GM19467 (cell line): ENCODE measurements around the gene ANKFY1.
"Not testable (repeated sequence)": the region's sequence is repeated elsewhere in the genome, so short reads cannot be mapped to it uniquely, and the experiment has no call there.

ENCODE experiments used
- ATAC-seq: cut with Tn5 transposase; IDR thresholded peaks from one replicate; pipeline ENCODE4 v1.9.1; 2021; ENCODE audit warnings: mild to moderate bottlenecking, moderate library complexity; ENCODE audit not compliant: unreplicated experiment

The ANKFY1 gene

GRCh38 chr17:4220655-4221054 lies 43.1 kb downstream of the ANKFY1 start:
- no peak for ATAC-seq

GRCh38 chr17:4219241-4219640 lies 44.5 kb downstream of the ANKFY1 start:
- ATAC-seq: no peak

DNA sequence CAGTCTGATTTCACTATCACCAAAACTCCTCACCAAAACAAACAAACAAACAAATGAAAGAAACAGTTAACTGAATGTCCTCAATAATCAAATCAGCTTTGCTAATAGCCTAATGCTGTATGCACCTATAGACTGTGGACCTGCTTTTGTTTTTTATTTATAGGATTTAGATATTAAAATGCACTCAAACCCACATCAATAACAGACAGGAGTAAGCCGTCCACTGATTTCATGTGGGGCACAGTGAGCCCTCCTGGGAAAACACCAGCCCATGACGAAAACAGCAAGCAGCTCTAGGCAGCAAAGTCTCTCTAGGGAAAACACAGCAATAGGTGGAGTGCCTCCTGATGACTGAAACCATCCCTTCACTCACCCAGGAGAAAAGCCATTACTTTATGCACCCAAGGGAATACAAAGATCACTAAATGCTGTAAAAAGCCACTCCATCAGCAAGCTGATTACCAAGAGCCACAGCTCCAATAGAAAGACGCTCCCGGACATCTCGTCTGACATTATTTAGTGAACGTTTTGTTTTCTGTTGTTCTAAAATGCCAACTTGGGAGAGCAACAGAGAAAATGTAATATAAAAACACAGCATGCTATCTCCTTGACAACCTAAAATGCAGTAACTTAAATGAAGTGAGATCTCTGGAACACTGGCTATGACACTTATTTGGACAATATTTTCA lies 47.8 kb downstream of the ANKFY1 start:
- ATAC-seq: no peak

DNA sequence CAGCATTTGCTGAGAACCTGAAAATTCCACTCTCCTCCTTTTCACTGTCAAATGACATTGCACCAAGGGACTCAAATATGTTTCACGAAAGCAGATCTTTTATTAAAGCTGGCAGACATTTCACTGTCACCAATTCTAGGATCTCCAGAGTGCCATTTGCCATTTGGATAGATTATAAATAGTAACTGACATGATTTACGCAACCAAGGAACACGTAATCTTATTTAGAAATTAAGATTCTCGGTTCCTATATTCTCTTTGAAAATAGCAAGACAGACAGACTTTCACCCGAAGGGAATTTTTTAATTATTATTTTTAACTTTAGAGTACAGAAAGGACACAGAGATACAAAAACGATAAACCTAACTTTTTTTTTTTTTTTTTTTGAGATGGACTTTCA lies 49.6 kb downstream of the ANKFY1 start:
- ATAC-seq: no peak

- ATAC-seq: no peak
Measured at GRCh38 chr17:4209611-4210010, 54.2 kb downstream of the ANKFY1 start.

DNA sequence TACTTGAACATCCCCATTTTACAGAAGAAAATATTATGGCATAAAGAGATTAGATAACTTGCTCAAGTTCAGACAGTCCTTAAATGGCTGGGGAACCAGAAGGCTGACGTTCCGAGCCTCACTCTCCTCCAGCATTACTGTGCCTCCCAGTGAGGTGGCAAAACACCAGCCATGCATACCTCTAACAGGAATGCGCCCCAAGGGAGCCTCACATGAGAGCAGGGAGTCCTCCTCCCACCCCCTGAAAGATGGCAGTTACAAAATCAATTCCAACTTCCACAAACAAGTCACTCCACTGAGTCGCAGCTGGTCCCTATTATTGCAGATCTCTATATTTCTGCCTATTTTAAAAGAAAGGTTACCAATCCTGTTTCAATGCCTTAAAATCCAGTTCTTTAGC lies 55.5 kb downstream of the ANKFY1 start:
- ATAC-seq: no peak

- ATAC-seq: no peak
Measured at GRCh38 chr17:4206962-4207361, 56.8 kb downstream of the ANKFY1 start.

GRCh38 chr17:4205917-4206316 lies 57.9 kb downstream of the ANKFY1 start:
- no peak for ATAC-seq

GRCh38 chr17:4204710-4205173 lies 59.0 kb downstream of the ANKFY1 start:
- ATAC-seq: no peak

DNA sequence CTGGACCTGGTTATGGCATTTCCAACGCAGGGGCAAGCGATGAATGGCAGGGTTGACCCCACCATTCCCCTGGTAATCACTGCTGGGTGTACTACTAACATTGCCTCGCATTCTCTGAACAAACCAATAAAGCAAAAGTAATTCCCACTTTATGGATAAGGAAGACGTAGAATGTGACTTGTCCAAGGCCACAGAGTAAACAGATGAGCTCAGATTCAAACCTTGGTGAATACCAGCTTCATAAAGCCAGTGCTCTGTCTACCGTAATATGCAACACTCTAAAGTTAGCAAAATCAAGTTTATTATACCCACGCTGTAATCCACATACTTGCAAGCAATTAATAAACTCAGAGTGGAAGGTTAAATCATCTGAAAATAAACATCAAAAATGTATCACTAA lies 59.6 kb downstream of the ANKFY1 start:
- ATAC-seq: no peak

DNA sequence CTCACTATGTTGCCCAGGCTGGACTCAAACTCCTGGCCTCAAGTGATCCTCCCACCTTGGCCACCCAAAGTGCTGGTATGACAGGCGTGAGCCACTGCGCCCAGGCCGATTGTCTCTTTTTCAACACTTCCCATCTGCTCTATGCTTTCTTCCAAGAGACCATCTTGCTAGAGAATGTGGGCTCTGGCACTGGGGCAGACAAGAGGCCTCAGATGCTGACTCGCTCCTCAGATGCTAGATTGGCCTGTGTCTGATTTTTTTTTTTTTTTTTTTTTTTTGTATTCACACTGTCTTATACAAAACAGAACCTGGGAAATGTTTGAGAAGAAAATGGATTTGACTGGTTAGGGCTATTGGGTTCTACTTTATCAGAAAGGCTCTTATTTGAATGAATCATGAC lies 62.6 kb downstream of the ANKFY1 start:
- no peak for ATAC-seq

DNA sequence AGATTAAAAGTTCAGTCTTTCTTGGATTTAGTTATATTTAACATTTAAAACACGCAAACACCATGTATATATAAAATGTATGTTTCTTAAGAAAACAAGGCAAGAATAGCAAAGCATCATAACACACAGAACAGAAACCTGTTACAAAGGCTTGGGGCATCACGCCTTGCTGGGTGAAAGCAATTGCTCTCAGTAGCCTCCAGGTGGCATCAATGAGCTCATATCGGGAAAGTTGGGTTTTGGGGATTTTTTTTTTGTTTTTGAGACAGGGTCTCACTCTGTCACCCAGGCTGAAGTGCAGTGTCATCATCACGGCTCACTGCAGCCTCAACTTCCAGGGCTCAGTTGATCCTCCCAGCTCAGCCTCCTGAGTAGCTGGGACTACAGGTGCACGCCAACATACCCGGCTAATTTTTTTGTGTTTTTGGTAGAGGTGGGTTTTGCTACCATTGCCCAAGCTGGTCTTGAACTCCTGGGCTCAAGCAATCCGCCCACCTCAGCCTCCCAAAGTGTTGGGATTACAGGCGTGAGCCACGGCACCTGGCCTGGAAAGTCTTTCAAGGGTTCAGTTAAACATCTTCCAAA lies 63.9 kb downstream of the ANKFY1 start:
- ATAC-seq: no peak

GRCh38 chr17:4198995-4199394 lies 64.8 kb downstream of the ANKFY1 start:
- ATAC-seq: no peak

DNA sequence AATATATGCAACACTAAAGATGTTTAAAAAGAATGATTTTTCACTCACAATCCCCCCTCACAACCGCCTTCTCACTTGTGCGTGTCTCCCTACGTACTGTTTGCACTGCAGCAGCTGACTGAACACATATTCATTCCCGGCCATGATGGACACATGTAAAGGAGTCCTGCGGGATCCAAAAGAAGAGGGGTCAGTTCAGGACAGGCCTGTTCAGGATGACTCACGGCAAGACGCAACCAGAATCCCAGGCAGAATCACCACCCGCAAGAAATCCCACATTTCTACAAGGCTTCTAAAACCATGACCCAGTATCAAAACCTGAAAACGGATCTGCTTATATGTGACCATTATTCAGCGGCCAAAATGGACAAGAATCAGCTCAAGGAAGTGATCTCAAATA lies 68.5 kb downstream of the ANKFY1 start:
- no peak for ATAC-seq

DNA sequence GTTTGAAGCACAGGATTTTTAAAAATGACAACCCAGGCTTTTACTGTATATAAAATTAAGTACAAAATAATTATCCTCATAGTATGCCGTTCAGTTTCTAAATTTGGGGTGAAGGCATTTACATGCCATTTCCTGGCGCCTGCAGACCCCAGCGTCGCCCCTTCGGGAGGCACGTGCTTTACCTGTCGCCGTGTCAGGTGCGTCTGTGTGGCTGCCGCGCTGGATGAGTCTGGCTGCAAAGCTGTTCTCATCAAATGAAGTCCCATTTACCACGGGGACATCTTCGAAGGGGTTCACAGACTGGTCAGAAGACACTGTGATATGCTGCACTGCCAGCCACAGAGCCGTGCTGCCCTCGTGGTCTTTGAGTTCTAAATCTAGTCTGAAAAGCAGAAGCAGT lies 69.0 kb downstream of the ANKFY1 start:
- no peak for ATAC-seq

- ATAC-seq: not testable (repeated sequence)
Measured at GRCh38 chr17:4190791-4191190, 73.0 kb downstream of the ANKFY1 start.

- ATAC-seq: no peak
Measured at GRCh38 chr17:4189280-4189679, 74.5 kb downstream of the ANKFY1 start.

DNA sequence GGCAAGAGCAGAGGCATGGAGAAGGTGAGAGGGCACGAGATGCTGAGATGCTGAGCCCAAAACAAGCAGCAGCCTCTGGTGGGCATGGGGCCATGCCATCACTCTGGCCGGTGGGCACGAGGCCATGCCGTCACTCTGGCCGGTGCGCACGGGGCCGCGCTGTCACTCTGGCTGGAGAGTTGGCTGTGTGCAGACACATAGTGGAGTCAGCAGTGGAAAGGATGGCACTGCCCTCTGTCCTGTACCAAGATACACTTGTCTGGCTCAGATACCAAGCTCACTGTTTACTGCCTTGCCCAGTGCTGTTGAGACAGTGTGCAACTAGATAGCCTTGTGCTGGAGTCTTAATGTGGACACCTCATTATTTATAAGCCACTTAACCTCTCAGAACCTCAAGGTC lies 75.7 kb downstream of the ANKFY1 start:
- no peak for ATAC-seq

- ATAC-seq: no peak
Measured at GRCh38 chr17:4187076-4187475, 76.7 kb downstream of the ANKFY1 start.

GRCh38 chr17:4186357-4186881 lies 77.4 kb downstream of the ANKFY1 start:
- ATAC-seq: no peak

- no peak for ATAC-seq
Measured at GRCh38 chr17:4185656-4186055, 78.1 kb downstream of the ANKFY1 start.

DNA sequence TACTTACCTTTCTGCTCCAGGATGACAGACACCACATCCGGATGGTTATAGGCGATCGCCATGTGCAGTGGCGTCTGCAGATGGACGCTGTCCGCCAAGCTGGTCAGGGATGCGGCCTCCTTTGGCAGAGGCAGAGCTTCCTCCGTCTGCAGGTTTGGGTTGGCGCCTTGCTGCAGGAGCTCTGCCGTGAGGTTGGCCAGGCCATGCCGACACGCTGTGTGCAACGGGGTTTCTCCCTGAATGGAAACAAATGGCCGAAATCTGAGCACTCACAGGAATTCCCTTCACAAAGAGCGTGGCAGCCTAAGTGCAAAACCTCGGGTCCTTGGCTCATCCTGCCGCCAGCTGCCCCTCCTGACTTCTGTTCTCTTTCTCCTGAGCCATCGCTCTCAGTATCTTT lies 79.0 kb downstream of the ANKFY1 start:
- ATAC-seq: no peak

- ATAC-seq: no peak
Measured at GRCh38 chr17:4182043-4182442, 81.7 kb downstream of the ANKFY1 start.
